Body of pancreas (tissue), 4 donors: ENCODE measurements around the gene WIPF3.

Experiments used
- CTCF ChIP-seq, 7 experiments: fragments of 450-650 bp in 4 of 7; fragments of 200-600 bp in 3 of 7; sonication (generic) in 3 of 7; IDR thresholded peaks; one replicate each; pipeline ENCODE4 v1.5.1; 2016 to 2019; ENCODE audit warnings: antibody characterized with exemption in 7 of 7
- POLR2A ChIP-seq, 3 donors: fragments of 450-650 bp; IDR thresholded peaks; one replicate each; pipeline ENCODE4 v1.6.1; 2016; ENCODE audit warnings: antibody characterized with exemption in 3 of 3, mild to moderate bottlenecking in 2 of 3

DNA sequence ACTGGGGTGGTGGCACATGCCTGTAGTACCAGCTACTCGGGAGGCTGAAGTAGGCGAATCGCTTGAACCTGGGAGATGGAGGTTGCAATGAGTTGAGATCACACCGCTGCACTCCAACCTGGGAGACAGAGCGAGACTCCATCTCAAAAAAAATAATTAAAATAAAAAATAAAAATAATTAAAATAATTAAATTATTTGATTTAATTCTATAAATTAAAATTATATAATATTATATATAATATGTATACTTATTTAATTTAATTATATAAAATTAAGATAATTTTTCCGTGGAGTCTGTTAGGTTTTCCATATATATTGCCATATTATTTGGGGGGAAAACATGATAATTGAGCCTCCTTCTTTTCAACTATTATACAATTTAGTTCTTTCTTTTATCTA is 12.0 kb downstream of the WIPF3 start:
- TF ChIP-seq CTCF (IDR thresholded peaks at IDR 0.05) (no peak), POLR2A (IDR thresholded peaks at IDR 0.05) (no peak)
